Neural progenitor cell (in vitro differentiated cells): ENCODE measurements around the gene AEN. TPM values are rescaled to one million over a fixed set of nuclear protein-coding genes. Genes with fewer than 3 reads are reported as not detected.

Source experiments
- DNase-seq: peaks from one replicate; pipeline ENCODE4 v3.0.0-alpha.2; 2016; ENCODE audit warnings: low spot score
- H2AFZ ChIP-seq: fragments of 200-600 bp; sonication (generic); replicated peaks from 2 replicates; pipeline ENCODE4 v1.6.1; 2016; ENCODE audit warnings: antibody characterized with exemption
- H3F3A ChIP-seq: fragments of 200-600 bp; sonication (generic); 2 replicates; pipeline ENCODE4 v1.6.1; 2016; ENCODE audit warnings: antibody characterized with exemption, low read depth
- H3K27ac ChIP-seq: fragments of 200-600 bp; sonication (generic); 2 replicates; pipeline ENCODE4 v1.5.1; 2016; ENCODE audit warnings: mild to moderate bottlenecking
- H3K27me3 ChIP-seq: fragments of 200-600 bp; sonication (generic); 2 replicates; pipeline ENCODE4 v1.6.1; 2016; ENCODE audit warnings: mild to moderate bottlenecking, moderate library complexity
- H3K36me3 ChIP-seq: fragments of 200-600 bp; sonication (generic); 2 replicates; pipeline ENCODE4 v1.5.1; 2016
- H3K4me1 ChIP-seq: fragments of 200-600 bp; sonication (generic); 2 replicates; pipeline ENCODE4 v1.6.1; 2016; ENCODE audit warnings: mixed run types
- H3K4me2 ChIP-seq: fragments of 200-600 bp; sonication (generic); 2 replicates; pipeline ENCODE4 v1.6.1; 2016
- H3K4me3 ChIP-seq: fragments of 200-600 bp; sonication (generic); 2 replicates; pipeline ENCODE4 v1.5.1; 2016
- H3K79me2 ChIP-seq: fragments of 200-600 bp; sonication (generic); 2 replicates; pipeline ENCODE4 v1.6.1; 2016; ENCODE audit warnings: low read depth
- H3K9ac ChIP-seq: fragments of 200-600 bp; sonication (generic); 2 replicates; pipeline ENCODE4 v1.6.1; 2016
- H3K9me3 ChIP-seq: fragments of 200-600 bp; sonication (generic); 2 replicates; pipeline ENCODE4 v1.5.1; 2016; ENCODE audit warnings: low read depth
- H4K20me1 ChIP-seq: fragments of 200-600 bp; sonication (generic); 2 replicates; pipeline ENCODE4 v1.6.1; 2016; ENCODE audit warnings: low read depth
- H3K27ac Mint-ChIP-seq: 3 replicates; pipeline ENCODE4 v1.8.0; 2021; ENCODE audit warnings: mixed read lengths
- H3K27me3 Mint-ChIP-seq: 2 replicates; pipeline ENCODE4 v1.8.0; 2022; ENCODE audit warnings: low read depth, mild to moderate bottlenecking, inconsistent platforms, moderate library complexity, mixed read lengths; ENCODE audit not compliant: insufficient read depth
- H3K36me3 Mint-ChIP-seq: 3 replicates; pipeline ENCODE4 v1.8.0; 2021; ENCODE audit warnings: mixed read lengths
- H3K4me1 Mint-ChIP-seq: 3 replicates; pipeline ENCODE4 v1.8.0; 2021; ENCODE audit warnings: mixed read lengths
- H3K4me3 Mint-ChIP-seq: 3 replicates; pipeline ENCODE4 v1.8.0; 2021; ENCODE audit warnings: mild to moderate bottlenecking, moderate library complexity, mixed read lengths
- H3K9me3 Mint-ChIP-seq: 3 replicates; pipeline ENCODE4 v1.8.0; 2020; ENCODE audit warnings: mixed read lengths
- EZH2 ChIP-seq: fragments of 200-600 bp; sonication (generic); IDR thresholded peaks from 2 replicates; pipeline ENCODE4 v1.6.1; 2017; ENCODE audit warnings: antibody characterized with exemption, mild to moderate bottlenecking, moderate library complexity
- EZH2phosphoT487 ChIP-seq: fragments of 200-600 bp; sonication (generic); IDR thresholded peaks from 2 replicates; pipeline ENCODE4 v1.6.1; 2017; ENCODE audit warnings: antibody characterized with exemption
- total RNA-seq: library from RNA; depleted of rRNA; stranded (reverse); fragments of >200 nt; gene quantifications from 2 replicates; pipeline ENCODE4 v1.2.3, GENCODE V29; 2015; ENCODE audit warnings: low replicate concordance
- TF ChIP-seq, protein P1 (sequence below): fragments of 200-600 bp; sonication (generic); IDR thresholded peaks from 2 replicates; pipeline ENCODE4 v1.5.1; 2017; ENCODE audit warnings: antibody characterized with exemption, mild to moderate bottlenecking

AEN gene
- total RNA-seq, 1 donor from 2014 or later = 35.0 TPM

DNA sequence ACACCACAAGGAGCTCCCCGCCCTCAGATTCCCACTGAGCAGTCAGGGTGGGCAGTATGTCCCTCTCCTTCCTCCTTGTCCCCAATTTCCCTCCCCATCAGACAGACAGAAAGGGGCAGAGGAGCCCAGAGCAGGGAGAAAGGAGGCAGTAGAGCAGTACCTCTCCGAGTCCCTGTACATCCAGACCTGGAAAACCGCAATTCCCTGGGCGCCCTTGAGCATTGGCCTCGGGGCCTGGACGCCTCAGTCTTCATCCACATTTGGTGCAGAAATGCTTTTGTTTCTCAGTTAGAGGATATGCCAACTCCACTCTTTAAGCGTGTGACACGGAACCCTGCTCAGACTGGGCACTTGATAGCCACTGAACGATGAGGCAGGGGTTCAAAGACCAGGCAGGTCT is 23.6 kb downstream of the AEN start:
- no peak overlapping the region for H2AFZ ChIP-seq
- no peak overlapping the region for H3K9ac ChIP-seq
- H3K27ac ChIP-seq = no peak overlapping the region
- no peak overlapping the region for H3K4me3 ChIP-seq
- DNase-seq = no peak
- H4K20me1 ChIP-seq = no peaks in the 10 kb centered on the region
- Mint-ChIP-seq H3K36me3 (no peaks in the 10 kb centered on the region), H3K4me1 (peaks cover 14% of the 10 kb centered on the region), H3K9me3 (no peaks in the 10 kb centered on the region), H3K27me3 (peaks cover 5% of the 10 kb centered on the region), H3K27ac (no peak overlapping the region), H3K4me3 (no peak overlapping the region)
- no peak overlapping the region for H3K4me2 ChIP-seq
- no peak for TF ChIP-seq EZH2phosphoT487
- no peaks in the 10 kb centered on the region for H3K9me3 ChIP-seq
- H3K79me2 ChIP-seq = no peaks in the 10 kb centered on the region
- no peaks in the 10 kb centered on the region for H3K36me3 ChIP-seq
- H3K4me1 ChIP-seq = no peaks in the 10 kb centered on the region
- peaks cover 8% of the 10 kb centered on the region for H3F3A ChIP-seq
- no peaks in the 10 kb centered on the region for H3K27me3 ChIP-seq

DNA sequence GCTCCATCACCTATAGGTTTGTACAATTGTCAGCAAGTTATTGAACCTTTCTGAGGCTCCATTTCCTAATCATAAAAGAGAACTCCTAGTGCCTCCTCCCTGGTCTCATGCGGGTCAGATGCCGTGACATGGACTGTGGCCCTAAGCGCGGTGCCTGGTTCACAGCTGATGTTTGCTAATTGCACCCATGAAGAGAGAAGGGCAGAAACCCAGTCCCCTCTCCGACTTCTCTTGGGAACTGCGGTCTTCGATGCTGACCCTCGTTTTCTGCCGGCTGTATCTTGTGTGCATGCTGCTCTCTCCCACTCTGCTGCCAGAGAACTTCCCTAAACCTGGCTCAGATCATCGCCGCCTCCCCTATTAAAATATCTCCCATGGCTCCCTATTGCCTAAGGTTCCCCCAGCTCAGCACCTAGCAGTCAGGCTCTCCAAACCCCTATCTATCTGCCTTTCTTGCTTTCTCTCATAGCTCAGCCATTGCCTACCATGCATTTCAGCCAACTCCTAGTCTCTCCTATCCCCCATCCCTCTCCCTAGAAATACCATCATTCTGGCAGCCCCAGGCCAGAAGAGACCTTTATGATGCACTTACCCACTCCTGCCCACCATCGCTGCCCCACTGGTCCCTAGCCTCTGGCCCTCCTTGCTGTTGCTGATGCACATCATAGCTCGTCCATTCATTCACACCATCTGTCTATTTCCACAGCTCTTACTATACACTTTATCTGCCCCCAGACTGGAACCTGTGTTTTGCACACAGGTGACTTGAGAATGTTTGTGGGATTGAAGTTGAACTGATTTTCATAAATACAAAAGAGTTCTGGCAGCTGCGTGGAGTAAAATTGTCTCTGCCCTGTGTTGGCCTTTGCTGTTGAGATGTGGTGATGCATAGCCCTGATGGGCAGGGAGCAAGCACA is 24.3 kb downstream of the AEN start:
- no peak overlapping the region for H3K27ac Mint-ChIP-seq
- Histone ChIP-seq H3K4me3 (no peak overlapping the region), H3K4me2 (no peak overlapping the region), H3K9ac (no peak overlapping the region), H2AFZ (no peak overlapping the region), H3K4me1 (no peaks in the 10 kb centered on the region), H3K27me3 (no peaks in the 10 kb centered on the region), H3K36me3 (no peaks in the 10 kb centered on the region), H4K20me1 (no peaks in the 10 kb centered on the region), H3K27ac (no peak overlapping the region), H3K9me3 (no peaks in the 10 kb centered on the region), H3K79me2 (no peaks in the 10 kb centered on the region), H3F3A (peaks cover 1% of the 10 kb centered on the region)
- DNase-seq = no peak
- H3K36me3 Mint-ChIP-seq = no peaks in the 10 kb centered on the region
- H3K4me3 Mint-ChIP-seq = no peak overlapping the region
- H3K27me3 Mint-ChIP-seq = peaks cover 5% of the 10 kb centered on the region
- no peaks in the 10 kb centered on the region for H3K9me3 Mint-ChIP-seq
- peaks cover 13% of the 10 kb centered on the region for H3K4me1 Mint-ChIP-seq
- TF ChIP-seq EZH2 (no peak), EZH2phosphoT487 (no peak)
- TF ChIP-seq, protein P1, sequence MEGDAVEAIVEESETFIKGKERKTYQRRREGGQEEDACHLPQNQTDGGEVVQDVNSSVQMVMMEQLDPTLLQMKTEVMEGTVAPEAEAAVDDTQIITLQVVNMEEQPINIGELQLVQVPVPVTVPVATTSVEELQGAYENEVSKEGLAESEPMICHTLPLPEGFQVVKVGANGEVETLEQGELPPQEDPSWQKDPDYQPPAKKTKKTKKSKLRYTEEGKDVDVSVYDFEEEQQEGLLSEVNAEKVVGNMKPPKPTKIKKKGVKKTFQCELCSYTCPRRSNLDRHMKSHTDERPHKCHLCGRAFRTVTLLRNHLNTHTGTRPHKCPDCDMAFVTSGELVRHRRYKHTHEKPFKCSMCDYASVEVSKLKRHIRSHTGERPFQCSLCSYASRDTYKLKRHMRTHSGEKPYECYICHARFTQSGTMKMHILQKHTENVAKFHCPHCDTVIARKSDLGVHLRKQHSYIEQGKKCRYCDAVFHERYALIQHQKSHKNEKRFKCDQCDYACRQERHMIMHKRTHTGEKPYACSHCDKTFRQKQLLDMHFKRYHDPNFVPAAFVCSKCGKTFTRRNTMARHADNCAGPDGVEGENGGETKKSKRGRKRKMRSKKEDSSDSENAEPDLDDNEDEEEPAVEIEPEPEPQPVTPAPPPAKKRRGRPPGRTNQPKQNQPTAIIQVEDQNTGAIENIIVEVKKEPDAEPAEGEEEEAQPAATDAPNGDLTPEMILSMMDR = no peak

DNA sequence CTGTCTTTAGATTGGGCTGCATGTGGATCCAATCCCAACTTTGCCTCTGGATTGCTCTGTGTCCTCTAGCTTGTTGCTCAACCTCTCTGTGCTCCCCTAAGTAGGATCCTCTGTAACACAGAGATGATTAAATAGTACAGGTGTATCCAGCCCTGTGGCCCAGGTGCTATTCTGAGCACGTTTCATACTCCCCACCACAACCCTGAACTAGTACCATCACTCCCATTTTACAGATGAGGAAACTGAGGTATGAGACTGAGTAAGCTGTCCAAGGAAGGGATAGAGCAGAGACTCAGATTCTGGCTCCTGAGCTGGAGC is 24.9 kb downstream of the AEN start:
- DNase-seq = no peak
- Histone ChIP-seq H3K9me3 (no peaks in the 10 kb centered on the region), H2AFZ (no peak overlapping the region), H3K4me3 (no peak overlapping the region), H3K9ac (no peak overlapping the region), H3K27ac (no peak overlapping the region), H3K27me3 (no peaks in the 10 kb centered on the region), H3K4me2 (no peak overlapping the region), H4K20me1 (no peaks in the 10 kb centered on the region), H3F3A (peaks cover 3% of the 10 kb centered on the region), H3K4me1 (no peaks in the 10 kb centered on the region), H3K79me2 (no peaks in the 10 kb centered on the region), H3K36me3 (no peaks in the 10 kb centered on the region)
- Mint-ChIP-seq H3K4me1 (peaks cover 13% of the 10 kb centered on the region), H3K4me3 (no peak overlapping the region), H3K27me3 (peaks cover 5% of the 10 kb centered on the region), H3K9me3 (no peaks in the 10 kb centered on the region), H3K27ac (no peak overlapping the region), H3K36me3 (no peaks in the 10 kb centered on the region)
- TF ChIP-seq EZH2 (no peak), EZH2phosphoT487 (no peak)

DNA sequence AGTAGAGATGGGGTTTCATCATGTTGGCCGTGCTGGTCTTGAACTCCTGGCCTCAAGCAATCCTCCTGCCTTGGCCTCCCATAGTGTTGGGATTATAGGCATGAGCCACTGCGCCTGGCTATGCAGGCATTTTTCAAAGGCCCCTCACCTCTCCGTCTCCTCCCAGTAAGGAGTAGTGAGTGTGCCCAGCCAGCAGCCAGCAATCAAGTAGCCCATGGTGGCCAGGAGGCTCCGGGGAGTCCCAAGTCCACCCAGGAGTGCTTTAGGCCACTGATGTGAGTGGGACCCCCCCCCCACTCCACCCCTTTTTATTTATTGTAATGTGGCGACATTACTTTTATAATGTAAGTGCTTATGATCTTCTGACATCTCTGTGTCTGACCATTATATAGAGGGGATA is 25.8 kb downstream of the AEN start:
- Histone ChIP-seq H3K4me2 (no peak overlapping the region), H4K20me1 (no peaks in the 10 kb centered on the region), H3K9me3 (no peaks in the 10 kb centered on the region), H3K9ac (no peak overlapping the region), H3K4me3 (no peak overlapping the region), H3F3A (peaks cover 3% of the 10 kb centered on the region), H3K27me3 (no peaks in the 10 kb centered on the region), H3K79me2 (no peaks in the 10 kb centered on the region), H3K36me3 (no peaks in the 10 kb centered on the region), H3K4me1 (no peaks in the 10 kb centered on the region), H3K27ac (no peak overlapping the region), H2AFZ (no peak overlapping the region)
- H3K36me3 Mint-ChIP-seq = no peaks in the 10 kb centered on the region
- H3K27me3 Mint-ChIP-seq = peaks cover 5% of the 10 kb centered on the region
- no peaks in the 10 kb centered on the region for H3K9me3 Mint-ChIP-seq
- DNase-seq = no peak
- H3K4me3 Mint-ChIP-seq = no peak overlapping the region
- H3K27ac Mint-ChIP-seq = no peak overlapping the region
- peaks cover 16% of the 10 kb centered on the region for H3K4me1 Mint-ChIP-seq
- TF ChIP-seq EZH2 (no peak), EZH2phosphoT487 (no peak)
- TF ChIP-seq, protein P1 = no peak
